HG03097 (cell line): ENCODE data around the gene ENPP4.
"Not testable (repeated sequence)": the region's sequence is repeated elsewhere in the genome, so short reads cannot be mapped to it uniquely, and the experiment has no call there.

Source experiments
- ATAC-seq: cut with Tn5 transposase; IDR thresholded peaks from one replicate; pipeline ENCODE4 v1.9.1; 2021; ENCODE audit not compliant: unreplicated experiment, low FRiP score

The ENPP4 gene

GRCh38 chr6:46129291-46129628 is 529 bp upstream of the ENPP4 start:
- no peak for ATAC-seq

GRCh38 chr6:46130666-46131065 is 877 bp downstream of the ENPP4 start:
- no peak for ATAC-seq

- ATAC-seq, result not testable (repeated sequence)
Measured at GRCh38 chr6:46131291-46131690, 1.5 kb downstream of the ENPP4 start.

- no peak for ATAC-seq
Measured at GRCh38 chr6:46134216-46134615, 4.4 kb downstream of the ENPP4 start.

GRCh38 chr6:46135176-46135575 is 5.4 kb downstream of the ENPP4 start:
- no peak for ATAC-seq

GRCh38 chr6:46136831-46137230 is 7.0 kb downstream of the ENPP4 start:
- no peak for ATAC-seq

- no peak for ATAC-seq
Measured at GRCh38 chr6:46137387-46137786, 7.6 kb downstream of the ENPP4 start.

- ATAC-seq, result peak; percentile 84
Measured at GRCh38 chr6:46138281-46138680, 8.5 kb downstream of the ENPP4 start.

- ATAC-seq, result no peak
Measured at GRCh38 chr6:46144270-46144669, 14.5 kb downstream of the ENPP4 start.

- ATAC-seq, result not testable (repeated sequence)
Measured at GRCh38 chr6:46149066-46149465, 19.3 kb downstream of the ENPP4 start.

GRCh38 chr6:46156701-46157100 is 26.9 kb downstream of the ENPP4 start:
- ATAC-seq, result no peak

- no peak for ATAC-seq
Measured at GRCh38 chr6:46159229-46159628, 29.4 kb downstream of the ENPP4 start.

- ATAC-seq, result no peak
Measured at GRCh38 chr6:46160102-46160501, 30.3 kb downstream of the ENPP4 start.

- peak; percentile 66 for ATAC-seq
Measured at GRCh38 chr6:46170357-46171289, 40.8 kb downstream of the ENPP4 start, which contains the start of gene ENPP5. Gene ENPP5, minus strand, starts transcription at chr6:46170980. Its CDS starts 2,718 bp downstream, at chr6:46168262.

GRCh38 chr6:46172176-46172575 is 42.4 kb downstream of the ENPP4 start:
- no peak for ATAC-seq

GRCh38 chr6:46174904-46175303 is 45.1 kb downstream of the ENPP4 start:
- no peak for ATAC-seq

- peak; percentile 91 for ATAC-seq
Measured at GRCh38 chr6:46175446-46175845, 45.7 kb downstream of the ENPP4 start.

- ATAC-seq, result no peak
Measured at GRCh38 chr6:46175976-46176375, 46.2 kb downstream of the ENPP4 start.

- no peak for ATAC-seq
Measured at GRCh38 chr6:46184114-46184513, 54.3 kb downstream of the ENPP4 start.

GRCh38 chr6:46186583-46186982 is 56.8 kb downstream of the ENPP4 start:
- no peak for ATAC-seq

GRCh38 chr6:46189726-46190125 is 59.9 kb downstream of the ENPP4 start:
- no peak for ATAC-seq

- no peak for ATAC-seq
Measured at GRCh38 chr6:46190889-46191288, 61.1 kb downstream of the ENPP4 start.
